GM12874 (cell line): ENCODE data around the gene ITGB1.

Experiments
- TF ChIP-seq, protein P1 (sequence below): IDR thresholded peaks from 2 replicates; pipeline ENCODE4 v1.5.1; 2011; ENCODE audit warnings: low read depth, mild to moderate bottlenecking, control low read depth, low read length, moderate library complexity; ENCODE audit not compliant: insufficient read depth

The ITGB1 gene

DNA sequence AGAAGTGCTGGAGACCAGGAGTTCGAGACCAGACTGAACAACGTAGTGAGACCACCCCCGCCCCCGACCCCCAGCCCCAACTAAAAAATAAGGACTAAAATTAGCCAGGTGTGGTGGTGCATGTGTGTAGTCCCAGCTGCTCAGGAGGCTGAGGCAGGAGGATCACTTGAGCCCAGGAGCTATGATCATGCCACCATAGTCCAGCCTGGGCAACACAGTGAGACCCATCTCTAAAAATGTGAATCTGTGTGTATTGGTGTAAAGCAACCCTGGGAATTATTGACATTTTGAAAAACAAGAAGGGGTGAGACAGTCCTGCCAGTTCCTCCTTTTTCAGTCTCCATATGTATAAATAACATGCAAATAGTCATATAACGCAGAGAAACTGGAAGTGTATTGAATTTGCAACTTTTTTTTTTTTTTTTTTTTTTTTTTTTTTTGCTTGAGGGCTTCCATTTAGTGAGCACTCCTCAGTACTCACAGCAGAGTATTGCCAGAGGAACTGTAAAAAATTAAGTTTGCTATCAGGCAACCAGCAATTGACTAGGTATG, 3.4 kb upstream of the ITGB1 start:
- TF ChIP-seq, protein P1, sequence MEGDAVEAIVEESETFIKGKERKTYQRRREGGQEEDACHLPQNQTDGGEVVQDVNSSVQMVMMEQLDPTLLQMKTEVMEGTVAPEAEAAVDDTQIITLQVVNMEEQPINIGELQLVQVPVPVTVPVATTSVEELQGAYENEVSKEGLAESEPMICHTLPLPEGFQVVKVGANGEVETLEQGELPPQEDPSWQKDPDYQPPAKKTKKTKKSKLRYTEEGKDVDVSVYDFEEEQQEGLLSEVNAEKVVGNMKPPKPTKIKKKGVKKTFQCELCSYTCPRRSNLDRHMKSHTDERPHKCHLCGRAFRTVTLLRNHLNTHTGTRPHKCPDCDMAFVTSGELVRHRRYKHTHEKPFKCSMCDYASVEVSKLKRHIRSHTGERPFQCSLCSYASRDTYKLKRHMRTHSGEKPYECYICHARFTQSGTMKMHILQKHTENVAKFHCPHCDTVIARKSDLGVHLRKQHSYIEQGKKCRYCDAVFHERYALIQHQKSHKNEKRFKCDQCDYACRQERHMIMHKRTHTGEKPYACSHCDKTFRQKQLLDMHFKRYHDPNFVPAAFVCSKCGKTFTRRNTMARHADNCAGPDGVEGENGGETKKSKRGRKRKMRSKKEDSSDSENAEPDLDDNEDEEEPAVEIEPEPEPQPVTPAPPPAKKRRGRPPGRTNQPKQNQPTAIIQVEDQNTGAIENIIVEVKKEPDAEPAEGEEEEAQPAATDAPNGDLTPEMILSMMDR: no peak

DNA sequence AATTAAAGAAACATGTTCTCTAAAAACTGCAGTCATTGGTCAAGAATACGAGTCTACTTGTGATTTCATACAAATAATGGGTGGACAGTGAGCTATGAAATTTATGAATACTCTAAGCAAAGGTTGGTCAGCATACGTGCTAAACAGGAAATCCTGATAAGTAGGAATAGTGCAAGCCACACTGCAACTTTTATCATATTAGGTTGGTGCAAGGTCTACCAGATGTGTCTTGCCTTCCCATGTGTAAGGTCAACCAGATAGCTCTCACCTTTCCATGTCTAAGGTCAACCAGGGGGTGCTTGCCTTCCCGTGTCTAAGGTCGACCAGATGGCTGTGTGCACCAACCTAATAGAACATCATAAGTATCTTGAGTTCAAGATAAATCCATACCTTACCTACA, 2.0 kb upstream of the ITGB1 start:
- TF ChIP-seq, protein P1: no peak

DNA sequence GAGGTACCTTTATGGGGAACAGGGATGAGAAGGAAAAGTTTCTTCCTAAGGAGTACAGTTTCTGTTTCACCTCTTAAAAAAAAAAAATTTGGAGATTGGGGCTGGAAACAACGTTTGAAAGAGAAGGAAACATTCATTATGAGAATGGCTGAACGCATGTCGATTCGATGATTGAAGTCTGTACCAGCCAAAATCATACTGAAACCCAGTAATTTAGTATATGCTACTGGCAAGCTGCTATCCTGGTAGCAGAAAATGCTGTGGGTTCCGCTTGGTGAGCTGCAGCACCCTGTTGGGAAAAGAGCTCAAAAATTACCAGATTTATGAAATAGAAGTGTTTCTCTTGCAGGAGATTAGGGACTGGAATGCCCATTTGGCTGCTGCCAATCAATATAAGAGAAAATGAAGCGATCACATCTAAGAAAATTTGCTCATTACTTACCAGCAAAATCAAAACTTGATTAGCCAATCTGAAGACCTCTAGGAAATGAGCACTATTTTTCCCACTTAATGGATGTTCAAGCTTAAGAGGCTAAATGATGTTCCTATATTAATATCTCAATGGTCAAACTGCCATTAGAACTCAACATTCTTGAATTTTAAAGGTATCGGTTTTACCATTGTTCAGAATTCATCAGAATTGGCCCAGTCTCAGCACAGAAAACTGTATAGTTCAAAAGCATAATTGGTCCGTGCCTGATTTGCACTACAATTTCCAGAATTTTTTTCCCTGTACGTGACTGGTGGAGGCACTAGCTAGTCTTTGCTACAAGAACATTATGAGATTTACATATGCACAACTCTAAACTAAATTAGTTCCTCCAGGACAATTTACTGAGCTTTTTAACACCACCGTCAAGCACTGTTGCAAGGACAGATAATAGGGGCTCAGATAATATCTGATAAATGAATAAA, 1.2 kb upstream of the ITGB1 start:
- TF ChIP-seq, protein P1: no peak

DNA sequence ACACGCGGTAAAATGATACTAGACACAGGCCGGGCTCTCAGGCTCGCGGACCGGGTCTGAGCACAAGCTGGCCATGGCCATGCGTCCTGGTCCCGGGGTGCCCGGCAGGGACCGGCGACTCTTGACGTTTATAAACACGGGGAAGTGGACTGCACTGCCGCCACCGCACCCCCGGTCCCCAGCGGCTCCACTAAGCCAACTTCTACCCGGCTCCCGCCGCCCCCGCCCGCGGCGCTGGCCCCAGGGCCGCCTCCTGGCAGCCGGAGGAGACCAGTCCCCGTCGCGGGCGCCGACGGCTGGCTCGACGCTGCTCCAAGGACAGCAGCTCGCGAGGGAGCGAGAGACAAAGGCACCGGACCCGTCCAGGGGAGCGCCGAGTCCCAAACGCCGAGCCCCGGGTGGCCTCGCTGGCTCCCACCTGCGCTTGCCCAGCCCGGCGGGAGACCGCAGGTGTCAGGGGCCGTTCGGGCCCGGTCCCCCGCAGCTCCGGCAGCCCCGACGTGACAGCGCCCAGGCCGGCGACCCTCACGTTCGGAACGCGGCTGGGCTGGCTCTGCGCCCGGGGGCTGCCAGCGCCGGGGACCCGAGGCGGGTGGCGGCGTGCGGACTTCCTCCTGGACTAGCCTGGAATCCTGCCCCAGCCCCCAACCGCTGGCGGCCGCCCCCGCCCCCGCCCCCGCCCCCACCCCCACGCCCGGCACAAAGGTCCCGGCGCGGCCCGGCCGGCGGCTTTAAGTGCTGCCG, 517 bp downstream of the ITGB1 start:
- TF ChIP-seq, protein P1: no peak

DNA sequence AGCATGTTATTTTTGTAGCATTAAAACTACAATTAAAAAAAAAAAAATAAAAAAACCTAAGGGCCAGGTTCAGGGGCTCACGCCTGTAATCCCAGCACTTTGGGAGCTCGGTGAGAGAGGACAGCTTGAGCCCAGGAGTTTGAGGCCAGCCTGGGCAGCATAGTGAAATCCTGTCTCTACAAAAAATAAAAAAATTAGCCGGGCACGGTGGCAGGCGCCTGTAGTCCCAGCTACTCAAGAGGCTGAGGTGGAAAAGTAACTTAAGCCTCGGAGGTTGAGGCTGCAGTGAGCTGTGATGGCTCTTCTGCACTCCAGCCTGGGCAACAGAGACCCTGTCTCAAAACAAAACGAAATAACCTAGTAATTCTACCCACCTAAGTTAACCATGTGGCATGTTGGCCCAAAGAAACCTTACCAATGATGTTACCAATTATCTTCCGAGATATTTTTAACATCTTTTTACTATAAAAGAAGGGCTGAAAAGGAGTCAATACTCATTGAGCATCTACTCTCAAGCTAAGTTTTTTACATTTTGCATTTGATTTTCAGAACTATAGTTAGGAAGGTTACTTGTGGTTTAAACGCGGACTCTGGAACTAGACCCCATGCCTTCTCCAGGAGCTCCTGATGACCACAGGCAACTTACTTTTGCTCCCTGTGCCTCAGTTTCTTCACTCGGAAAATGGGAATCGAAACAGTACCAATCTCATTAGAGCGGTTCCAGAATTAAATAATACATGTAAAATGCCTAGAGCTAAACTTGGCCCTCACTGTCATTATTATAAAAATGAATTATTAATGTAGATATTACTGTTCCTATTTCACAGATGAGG, 1.4 kb downstream of the ITGB1 start:
- TF ChIP-seq, protein P1: no peak

DNA sequence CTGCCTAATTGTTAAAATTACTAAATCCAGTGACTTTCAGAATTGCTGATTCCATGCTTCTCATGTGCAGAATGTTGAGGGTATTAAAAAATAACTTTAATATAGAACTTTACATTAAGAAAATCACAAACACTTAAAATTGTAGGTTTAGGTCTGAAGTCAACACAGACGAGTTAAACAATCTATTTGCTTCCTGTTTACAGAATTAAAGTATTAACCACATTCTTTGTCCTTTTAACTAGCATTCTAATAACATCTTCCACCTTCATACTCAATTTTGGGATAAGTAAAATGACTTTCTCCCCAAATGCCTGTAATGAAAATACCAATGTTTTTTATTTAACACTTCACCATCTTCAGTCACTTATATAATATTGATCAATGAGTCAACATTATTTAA, 2.2 kb downstream of the ITGB1 start:
- TF ChIP-seq, protein P1: no peak

DNA sequence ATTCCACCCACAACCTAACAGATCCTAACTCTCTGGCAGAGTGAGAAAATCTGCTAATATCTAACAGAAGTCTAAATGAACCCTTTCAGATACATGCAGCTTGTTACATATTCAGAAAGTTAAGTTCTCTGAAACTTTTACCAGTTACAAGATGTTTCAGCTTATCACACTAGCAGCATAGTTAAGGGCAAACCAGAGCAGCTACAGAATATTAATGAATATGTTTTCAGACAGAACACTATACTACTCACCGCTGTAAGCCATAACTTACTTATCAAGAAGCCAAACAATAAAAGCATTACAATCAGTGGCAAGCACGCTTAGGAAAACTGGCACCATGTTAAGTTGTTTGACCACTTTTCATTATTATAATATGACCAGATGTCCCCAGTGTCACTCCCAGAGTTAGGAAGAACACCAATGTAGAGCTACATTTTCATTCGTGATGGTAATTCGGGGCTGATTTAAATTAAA, 2.7 kb downstream of the ITGB1 start:
- TF ChIP-seq, protein P1: no peak
